Gastroesophageal sphincter (tissue), 3 donors: ENCODE results near the gene PTPN5.

Source experiments
- CTCF ChIP-seq, 4 experiments: fragments of 200-600 bp in 2 of 4; fragments of 450-650 bp in 2 of 4; sonication (generic) in 1 of 4; IDR thresholded peaks; one replicate each; pipeline ENCODE4 v1.5.1; 2017 to 2019; ENCODE audit warnings: antibody characterized with exemption in 4 of 4, mild to moderate bottlenecking in 2 of 4, moderate library complexity in 2 of 4
- EP300 ChIP-seq: sonication (generic); formaldehyde crosslinking; IDR thresholded peaks from one replicate; pipeline ENCODE4 v1.6.1; 2017; ENCODE audit warnings: antibody characterized with exemption, mild to moderate bottlenecking
- POLR2A ChIP-seq, 2 donors: fragments of 450-650 bp; IDR thresholded peaks; one replicate each; pipeline ENCODE4 v1.6.1; 2017; ENCODE audit warnings: antibody characterized with exemption in 2 of 2, mild to moderate bottlenecking in 2 of 2, moderate library complexity in 1 of 2
- POLR2AphosphoS5 ChIP-seq: sonication (generic); formaldehyde crosslinking; IDR thresholded peaks from one replicate; pipeline ENCODE4 v1.6.1; 2017; ENCODE audit warnings: antibody characterized with exemption

GRCh38 chr11:18692941-18693760 lies 98.4 kb downstream of the PTPN5 start:
- TF ChIP-seq CTCF (IDR thresholded peaks at IDR 0.05) (no peak), POLR2AphosphoS5 (no peak), POLR2A (IDR thresholded peaks at IDR 0.05) (no peak), EP300 (no peak)
